ENCODE results near the gene HOXC4. TPM values are rescaled to one million over a fixed set of nuclear protein-coding genes. Genes with fewer than 3 reads are reported as not detected.

HOXC4 gene
- polyA plus RNA-seq, 1 experiment: 0.93 TPM

GRCh38 chr12:54060174-54060974 lies 6.7 kb downstream of the HOXC4 start:
- CTCF ChIA-PET: interaction anchor here (1.5 to 1.8 kb wide), 2 partner anchors 8 to 28 kb away, joined by 4 to 5 read pairs; partner anchors contain the start of gene HOXC5
- TF ChIP-seq, protein P1, sequence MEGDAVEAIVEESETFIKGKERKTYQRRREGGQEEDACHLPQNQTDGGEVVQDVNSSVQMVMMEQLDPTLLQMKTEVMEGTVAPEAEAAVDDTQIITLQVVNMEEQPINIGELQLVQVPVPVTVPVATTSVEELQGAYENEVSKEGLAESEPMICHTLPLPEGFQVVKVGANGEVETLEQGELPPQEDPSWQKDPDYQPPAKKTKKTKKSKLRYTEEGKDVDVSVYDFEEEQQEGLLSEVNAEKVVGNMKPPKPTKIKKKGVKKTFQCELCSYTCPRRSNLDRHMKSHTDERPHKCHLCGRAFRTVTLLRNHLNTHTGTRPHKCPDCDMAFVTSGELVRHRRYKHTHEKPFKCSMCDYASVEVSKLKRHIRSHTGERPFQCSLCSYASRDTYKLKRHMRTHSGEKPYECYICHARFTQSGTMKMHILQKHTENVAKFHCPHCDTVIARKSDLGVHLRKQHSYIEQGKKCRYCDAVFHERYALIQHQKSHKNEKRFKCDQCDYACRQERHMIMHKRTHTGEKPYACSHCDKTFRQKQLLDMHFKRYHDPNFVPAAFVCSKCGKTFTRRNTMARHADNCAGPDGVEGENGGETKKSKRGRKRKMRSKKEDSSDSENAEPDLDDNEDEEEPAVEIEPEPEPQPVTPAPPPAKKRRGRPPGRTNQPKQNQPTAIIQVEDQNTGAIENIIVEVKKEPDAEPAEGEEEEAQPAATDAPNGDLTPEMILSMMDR (IDR thresholded peaks at IDR 0.05; ENCODE audit: insufficient read depth, low read depth, low read length): no peak
- Histone ChIP-seq H3K27me3 (ENCODE audit: control insufficient read depth, insufficient read depth, low read length) (peaks cover 3% of the 10 kb centered on the region), H3K4me3 (ENCODE audit: low read depth, low read length) (no peak overlapping the region), H3K36me3 (ENCODE audit: control insufficient read depth, insufficient read depth, low read length) (no peaks in the 10 kb centered on the region)
- POLR2A ChIA-PET: interaction anchor here (0.5 kb wide), 1 partner anchor 310 kb away, joined by 8 read pairs; no protein-coding TSS in a partner anchor
- DNase-seq (ENCODE audit: low read depth): no peak

GRCh38 chr12:54060975-54061778 lies 7.5 kb downstream of the HOXC4 start:
- CTCF ChIA-PET: interaction anchor here (1.5 kb wide), 1 partner anchor 9 kb away, joined by 5 read pairs; no protein-coding TSS in a partner anchor
- Histone ChIP-seq H3K36me3 (ENCODE audit: control insufficient read depth, insufficient read depth, low read length) (no peaks in the 10 kb centered on the region), H3K27me3 (ENCODE audit: control insufficient read depth, insufficient read depth, low read length) (peaks cover 3% of the 10 kb centered on the region), H3K4me3 (ENCODE audit: low read depth, low read length) (no peak overlapping the region)
- DNase-seq (ENCODE audit: low read depth): no peak
- TF ChIP-seq, protein P1 (IDR thresholded peaks at IDR 0.05; ENCODE audit: insufficient read depth, low read depth, low read length): no peak
- POLR2A ChIA-PET: no interaction called here

DNA sequence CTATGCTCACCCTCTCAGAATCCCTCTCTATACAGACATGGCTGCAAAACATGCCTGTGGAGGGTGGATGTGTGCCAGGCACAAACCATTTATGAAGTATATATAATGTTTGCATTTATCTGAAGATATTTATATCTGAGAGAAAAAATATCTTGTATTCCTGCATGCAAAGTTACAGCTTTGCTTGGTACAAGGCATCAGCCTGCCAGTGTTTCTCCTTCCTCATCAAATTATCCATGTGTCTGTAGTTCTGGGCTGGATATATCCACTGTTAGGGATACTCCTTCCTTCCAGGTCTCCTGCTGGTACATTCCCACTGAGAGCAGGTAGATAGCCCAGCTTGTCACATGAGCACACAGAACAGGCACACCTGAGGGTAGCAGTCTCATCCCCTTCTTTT lies 12.0 kb downstream of the HOXC4 start:
- ChIA-PET CTCF (interaction anchor here (1.0 kb wide), 2 partner anchors 136 to 315 kb away, joined by 3 to 4 read pairs; no protein-coding TSS in a partner anchor), POLR2A (no interaction called here)
- TF ChIP-seq, protein P1 (IDR thresholded peaks at IDR 0.05; ENCODE audit: insufficient read depth, low read depth, low read length): no peak
- Histone ChIP-seq H3K27me3 (ENCODE audit: control insufficient read depth, insufficient read depth, low read length) (peaks cover 3% of the 10 kb centered on the region), H3K4me3 (ENCODE audit: low read depth, low read length) (no peak overlapping the region), H3K36me3 (ENCODE audit: control insufficient read depth, insufficient read depth, low read length) (no peaks in the 10 kb centered on the region)
- DNase-seq (ENCODE audit: low read depth): no peak

DNA sequence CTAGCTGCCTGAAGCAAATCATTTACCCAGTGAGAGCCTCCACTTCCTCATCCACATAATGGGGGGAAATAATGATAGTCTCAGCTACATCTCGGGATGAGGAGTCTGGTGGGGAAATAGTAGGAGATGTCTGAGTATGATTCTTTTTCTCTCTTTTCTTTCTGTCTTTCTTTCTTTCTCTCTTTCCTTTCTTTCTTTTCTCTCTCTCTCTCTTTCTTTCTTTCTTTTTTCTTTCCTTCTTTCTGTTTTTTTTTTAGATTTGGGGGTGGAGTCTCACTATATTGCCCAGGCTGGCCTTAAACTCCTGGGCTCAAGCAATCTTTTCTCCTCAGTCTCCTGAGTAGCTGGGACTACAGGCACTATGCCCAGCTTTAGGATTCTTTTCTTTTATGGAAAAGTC lies 12.8 kb downstream of the HOXC4 start:
- CTCF ChIA-PET: interaction anchor here (1.0 kb wide), 1 partner anchor 314 kb away, joined by 3 read pairs; no protein-coding TSS in a partner anchor

More for the DNA sequence above, 12.8 kb downstream of the HOXC4 start:
- peaks cover 2% of the 10 kb centered on the region for H3K27me3 ChIP-seq (ENCODE audit: control insufficient read depth, insufficient read depth, low read length)
- POLR2A ChIA-PET: no interaction called here
- TF ChIP-seq, protein P1 (IDR thresholded peaks at IDR 0.05; ENCODE audit: insufficient read depth, low read depth, low read length): no peak
- H3K4me3 ChIP-seq (ENCODE audit: low read depth, low read length): no peak overlapping the region
- H3K36me3 ChIP-seq (ENCODE audit: control insufficient read depth, insufficient read depth, low read length): no peaks in the 10 kb centered on the region
- DNase-seq (ENCODE audit: low read depth): no peak
